IMR-90 (cell line): ENCODE data around the gene NHSL2.

Experiments used
- BHLHE40 ChIP-seq: fragments of 150-350 bp; IDR thresholded peaks from 2 replicates; pipeline ENCODE4 v1.6.1; 2016; ENCODE audit warnings: mild to moderate bottlenecking, low read depth, low read length
- CHD1 ChIP-seq: IDR thresholded peaks from 2 replicates; pipeline ENCODE4 v1.6.1; 2012; ENCODE audit warnings: low read depth, low read length, improper control_type of control experiment
- CTCF ChIP-seq: conservative IDR thresholded peaks from 2 replicates; pipeline ENCODE4 v1.5.1; 2012; ENCODE audit warnings: mild to moderate bottlenecking, low read depth, low read length, improper control_type of control experiment
- FOS ChIP-seq: fragments of 150-350 bp; IDR thresholded peaks from 2 replicates; pipeline ENCODE4 v1.6.1; 2016; ENCODE audit warnings: low read depth, low read length
- MAZ ChIP-seq: IDR thresholded peaks from 2 replicates; pipeline ENCODE4 v1.6.1; 2012; ENCODE audit warnings: low read depth, mild to moderate bottlenecking, low read length, improper control_type of control experiment, moderate library complexity, borderline replicate concordance
- MXI1 ChIP-seq: IDR thresholded peaks from 2 replicates; pipeline ENCODE4 v1.6.1; 2012; ENCODE audit warnings: low read depth, mild to moderate bottlenecking, low read length, moderate library complexity, borderline replicate concordance
- POLR2A ChIP-seq: IDR thresholded peaks from 2 replicates; pipeline ENCODE4 v1.6.1; 2012; ENCODE audit warnings: mild to moderate bottlenecking, low read depth, low read length
- RAD21 ChIP-seq: IDR thresholded peaks from 2 replicates; pipeline ENCODE4 v1.6.1; 2012; ENCODE audit warnings: low read length, improper control_type of control experiment
- RCOR1 ChIP-seq: IDR thresholded peaks from 2 replicates; pipeline ENCODE4 v1.6.1; 2012; ENCODE audit warnings: mild to moderate bottlenecking, low read length, improper control_type of control experiment; ENCODE audit not compliant: insufficient replicate concordance
- RFX5 ChIP-seq: IDR thresholded peaks from 2 replicates; pipeline ENCODE4 v1.8.0; 2012; ENCODE audit warnings: low read depth, mild to moderate bottlenecking, low read length, moderate library complexity
- TF ChIP-seq, protein P1 (sequence below): fragments of 150-350 bp; IDR thresholded peaks from 2 replicates; pipeline ENCODE4 v1.6.1; 2016; ENCODE audit warnings: low read depth, mild to moderate bottlenecking, low read length, moderate library complexity, borderline replicate concordance
- TF ChIP-seq, protein P2 (sequence below): fragments of 150-350 bp; IDR thresholded peaks from 2 replicates; pipeline ENCODE4 v1.6.1; 2017; ENCODE audit warnings: mild to moderate bottlenecking, antibody characterized with exemption, low read length, low read depth

GRCh38 chrX:71917621-71918343 is 7.1 kb downstream of the NHSL2 start:
- TF ChIP-seq POLR2A (no peak), CTCF (no peak), RFX5 (no peak), MXI1 (no peak), CHD1 (no peak), RCOR1 (no peak), MAZ (no peak), FOS (no peak), BHLHE40 (no peak), RAD21 (no peak)
- TF ChIP-seq, protein P1, sequence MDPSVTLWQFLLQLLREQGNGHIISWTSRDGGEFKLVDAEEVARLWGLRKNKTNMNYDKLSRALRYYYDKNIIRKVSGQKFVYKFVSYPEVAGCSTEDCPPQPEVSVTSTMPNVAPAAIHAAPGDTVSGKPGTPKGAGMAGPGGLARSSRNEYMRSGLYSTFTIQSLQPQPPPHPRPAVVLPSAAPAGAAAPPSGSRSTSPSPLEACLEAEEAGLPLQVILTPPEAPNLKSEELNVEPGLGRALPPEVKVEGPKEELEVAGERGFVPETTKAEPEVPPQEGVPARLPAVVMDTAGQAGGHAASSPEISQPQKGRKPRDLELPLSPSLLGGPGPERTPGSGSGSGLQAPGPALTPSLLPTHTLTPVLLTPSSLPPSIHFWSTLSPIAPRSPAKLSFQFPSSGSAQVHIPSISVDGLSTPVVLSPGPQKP = no peak
- TF ChIP-seq, protein P2, sequence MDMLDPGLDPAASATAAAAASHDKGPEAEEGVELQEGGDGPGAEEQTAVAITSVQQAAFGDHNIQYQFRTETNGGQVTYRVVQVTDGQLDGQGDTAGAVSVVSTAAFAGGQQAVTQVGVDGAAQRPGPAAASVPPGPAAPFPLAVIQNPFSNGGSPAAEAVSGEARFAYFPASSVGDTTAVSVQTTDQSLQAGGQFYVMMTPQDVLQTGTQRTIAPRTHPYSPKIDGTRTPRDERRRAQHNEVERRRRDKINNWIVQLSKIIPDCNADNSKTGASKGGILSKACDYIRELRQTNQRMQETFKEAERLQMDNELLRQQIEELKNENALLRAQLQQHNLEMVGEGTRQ = no peak
